DMS153 treated with DMSO at 0.1 percent for 48 hours (cell line): ENCODE measurements around the gene PLEKHF1.

Experiments
- DNase-seq: peaks from one replicate; lab custom pipeline; 2025; ENCODE audit not compliant: unreplicated experiment; lab: John Stamatoyannopoulos, UW

The PLEKHF1 gene

DNA sequence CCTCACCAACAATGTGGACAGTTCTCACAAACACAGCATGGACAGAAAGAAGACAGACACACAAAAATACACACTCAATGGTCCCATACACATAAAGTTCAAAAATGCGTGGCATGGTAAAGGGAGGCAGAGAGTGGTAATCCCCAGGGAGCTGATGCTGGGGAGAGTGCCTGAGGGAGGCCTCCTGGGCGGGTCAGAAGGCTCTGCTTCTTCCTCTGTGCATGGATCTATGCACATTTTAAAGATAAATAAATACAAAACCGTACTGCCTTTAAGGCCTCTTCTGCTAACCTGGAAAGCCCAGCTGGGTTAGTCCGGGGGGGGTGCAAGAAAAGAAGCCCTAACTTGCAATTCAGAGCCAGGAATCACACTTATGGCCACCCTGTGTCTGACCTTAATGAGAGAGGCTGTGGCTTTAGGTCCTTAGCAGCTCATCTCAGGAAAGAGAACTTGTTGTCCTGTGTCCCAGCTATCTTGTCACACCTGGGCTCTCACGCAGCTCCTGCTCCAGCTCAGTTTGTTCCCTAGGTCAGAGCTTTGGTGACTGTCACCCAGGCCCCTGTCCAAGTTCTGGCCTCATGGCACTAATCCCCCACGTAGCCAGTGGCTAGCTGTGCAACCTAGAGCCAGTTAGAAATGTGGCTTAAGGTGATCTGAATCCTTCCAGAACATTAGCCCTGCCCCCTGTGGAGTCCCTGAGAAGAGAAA is 30.7 kb upstream of the PLEKHF1 start:
- DNase-seq = no peak

DNA sequence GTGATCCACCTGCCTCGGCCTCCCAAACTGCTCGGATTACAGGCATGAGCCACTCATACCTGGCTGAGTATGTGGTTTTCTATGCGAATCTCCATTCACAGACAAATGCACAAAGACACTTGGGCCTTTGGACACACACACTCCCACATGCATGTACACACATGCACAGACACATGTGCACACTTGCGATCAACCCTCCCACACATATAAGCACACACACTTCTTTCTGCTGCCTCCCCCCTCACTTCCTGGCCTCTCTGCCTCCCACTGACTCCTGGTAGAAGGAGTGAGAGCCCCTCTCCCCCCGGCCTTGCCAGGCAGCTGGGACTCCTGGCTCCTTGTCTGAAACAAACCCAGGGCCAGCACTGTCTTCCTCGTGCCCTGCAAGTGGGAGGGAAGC is 29.3 kb upstream of the PLEKHF1 start:
- no peak for DNase-seq

DNA sequence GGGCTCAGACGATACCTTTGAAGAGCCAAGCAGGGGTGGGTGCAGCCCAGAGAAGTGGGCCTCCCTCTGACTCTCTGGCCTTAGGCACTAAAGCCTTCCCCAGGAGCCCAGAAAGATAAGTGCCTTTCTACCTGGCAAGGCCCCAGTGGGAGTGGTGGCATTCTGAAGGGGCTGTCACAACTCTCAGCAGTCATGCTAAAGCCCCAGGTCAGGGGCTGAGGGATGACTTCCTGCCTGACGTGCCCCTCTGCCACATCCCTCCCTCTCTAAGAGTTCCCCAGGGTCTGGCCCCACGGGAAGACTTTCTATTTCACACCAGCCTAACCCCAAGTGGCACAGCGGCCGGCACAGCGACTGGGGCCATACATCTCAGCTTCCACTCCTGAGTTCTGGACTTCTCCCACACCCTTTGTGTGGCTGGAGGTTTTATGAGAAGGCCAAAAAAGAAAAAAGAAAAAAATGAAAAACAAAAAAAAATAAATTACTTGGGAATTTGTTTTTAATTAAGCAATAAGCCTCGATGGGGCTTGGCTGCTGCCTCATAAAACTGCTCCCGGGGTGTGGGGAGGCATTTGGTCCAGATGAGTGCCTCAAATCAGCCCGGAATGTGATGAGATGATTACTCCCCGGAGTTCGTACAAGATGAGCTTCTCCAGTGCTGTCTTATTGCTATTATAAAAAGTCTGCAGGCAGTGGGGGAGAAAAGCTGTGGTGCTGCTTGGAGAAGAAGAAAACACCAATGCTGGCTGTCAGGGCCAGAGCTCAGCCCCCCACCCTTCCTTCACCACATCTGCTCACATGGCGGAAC is 28.5 kb upstream of the PLEKHF1 start:
- DNase-seq = no peak

DNA sequence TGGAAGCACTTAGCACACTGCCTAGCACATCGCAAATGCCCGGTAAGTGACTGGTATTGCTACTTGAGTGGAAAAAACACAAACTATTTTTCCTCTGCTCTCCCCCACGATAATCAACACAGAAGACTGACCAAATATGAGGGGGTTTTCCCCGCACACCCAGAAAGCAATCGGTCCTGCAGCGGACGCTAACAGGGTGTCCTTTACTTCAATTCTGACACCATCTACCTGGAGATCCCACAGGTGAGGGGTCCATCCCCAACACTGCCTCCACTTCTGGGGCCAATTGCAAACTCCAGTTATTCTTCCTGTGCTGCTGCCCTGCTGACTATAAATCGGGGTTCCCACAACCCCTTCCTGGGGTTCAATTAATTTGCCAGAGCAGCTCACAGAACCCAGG is 26.2 kb upstream of the PLEKHF1 start:
- no peak for DNase-seq

DNA sequence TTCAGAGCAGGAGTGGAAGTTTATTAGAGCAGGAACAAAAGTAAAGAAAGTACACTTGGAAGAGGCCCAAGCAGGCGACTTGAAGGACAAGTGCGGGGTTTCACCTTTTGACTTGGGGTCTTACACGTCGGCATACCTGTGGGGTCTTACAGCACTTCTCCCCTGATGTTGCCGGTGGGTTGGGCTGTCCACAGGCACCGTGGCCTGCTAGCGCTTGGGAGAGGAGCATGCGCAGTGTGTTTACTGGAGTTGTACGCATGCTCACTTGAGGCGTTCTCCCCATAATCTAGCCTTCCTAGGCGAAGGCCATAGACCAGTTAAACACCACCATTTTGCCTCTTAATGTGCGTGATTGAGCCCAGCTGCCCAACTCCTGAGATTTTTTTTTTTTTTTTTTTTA is 25.0 kb upstream of the PLEKHF1 start:
- DNase-seq = no peak

DNA sequence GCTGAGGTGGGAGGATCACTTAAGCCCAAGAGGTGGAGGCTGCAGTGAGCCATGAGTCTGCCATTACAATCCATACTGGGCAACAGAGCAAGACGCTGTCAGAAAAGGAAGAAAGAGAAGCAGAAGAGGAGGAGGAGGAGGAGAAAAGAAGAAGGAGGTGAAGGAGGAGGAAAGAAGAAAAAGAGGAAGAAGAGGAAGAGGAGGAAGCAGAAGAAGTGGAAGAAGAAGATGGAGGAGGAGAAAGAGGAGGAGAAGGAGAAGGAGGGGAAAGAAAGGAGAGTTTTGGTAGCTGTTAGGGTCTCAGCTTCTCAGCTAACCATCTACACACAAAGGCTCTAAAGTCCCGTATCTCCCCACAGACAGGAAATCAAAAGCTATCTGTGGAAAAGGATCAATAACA is 23.7 kb upstream of the PLEKHF1 start:
- DNase-seq = no peak

DNA sequence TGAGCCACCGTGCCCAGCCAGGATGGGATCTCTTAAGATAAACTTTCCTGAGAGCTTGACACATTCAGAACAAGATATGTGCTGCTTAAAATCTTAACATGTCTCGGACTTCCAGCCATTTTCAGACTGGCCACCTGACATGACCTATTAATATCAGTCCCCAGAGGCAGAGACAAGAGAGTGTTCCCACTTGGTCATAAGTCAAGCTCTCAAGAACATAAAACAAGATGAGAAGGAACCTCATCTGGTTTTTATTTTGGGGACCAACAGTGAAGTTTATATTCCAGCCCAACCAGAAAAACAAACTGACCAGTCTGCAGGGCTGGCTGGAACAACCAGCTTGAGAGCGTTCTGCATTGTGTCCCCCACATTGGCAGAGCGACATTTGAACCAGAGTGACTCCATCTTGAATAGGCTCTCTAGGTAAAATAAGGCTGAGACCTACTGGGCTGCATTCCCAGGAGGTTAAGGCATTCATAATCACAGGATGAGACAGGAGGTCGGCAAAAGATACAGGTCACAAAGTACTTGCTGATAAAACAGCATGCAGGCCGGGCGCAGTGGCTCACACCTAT is 21.8 kb upstream of the PLEKHF1 start:
- no peak for DNase-seq

DNA sequence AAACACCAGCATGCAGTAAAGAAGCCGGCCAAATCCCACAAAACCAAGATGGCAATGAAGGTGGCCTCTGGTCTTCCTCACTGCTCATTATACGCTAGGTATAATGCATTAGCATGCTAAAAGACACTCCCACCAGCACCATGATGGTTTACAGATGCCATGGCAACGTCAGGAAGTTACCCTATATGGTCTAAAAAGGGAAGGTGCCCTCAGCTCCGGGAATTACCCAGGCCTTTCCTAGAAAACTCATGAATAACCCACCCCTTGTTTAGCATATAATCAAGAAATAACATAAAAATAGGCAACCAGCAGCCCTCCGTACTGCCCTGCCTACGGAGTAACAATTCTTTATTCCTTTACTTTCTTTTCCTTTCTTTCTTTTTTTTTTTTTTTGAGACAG is 21.1 kb upstream of the PLEKHF1 start:
- DNase-seq = no peak

DNA sequence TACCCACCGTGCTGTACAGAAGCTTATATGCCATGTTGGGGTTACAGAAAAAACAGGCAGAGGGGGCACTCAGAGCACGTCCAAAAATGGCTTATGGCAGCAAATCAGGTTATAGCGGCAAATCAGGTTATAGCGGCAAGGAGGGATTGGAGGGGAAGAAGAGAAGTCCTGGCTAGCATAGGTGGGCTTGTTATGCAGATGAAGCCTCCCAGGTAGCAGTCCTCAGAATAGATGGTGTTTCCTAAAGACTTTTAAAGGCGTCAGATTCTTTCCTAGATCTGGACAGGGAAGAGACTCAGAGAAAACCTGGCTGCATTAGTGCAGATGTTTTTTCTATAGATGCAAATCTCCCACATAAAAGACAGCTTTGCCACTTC is 19.8 kb upstream of the PLEKHF1 start:
- no peak for DNase-seq

DNA sequence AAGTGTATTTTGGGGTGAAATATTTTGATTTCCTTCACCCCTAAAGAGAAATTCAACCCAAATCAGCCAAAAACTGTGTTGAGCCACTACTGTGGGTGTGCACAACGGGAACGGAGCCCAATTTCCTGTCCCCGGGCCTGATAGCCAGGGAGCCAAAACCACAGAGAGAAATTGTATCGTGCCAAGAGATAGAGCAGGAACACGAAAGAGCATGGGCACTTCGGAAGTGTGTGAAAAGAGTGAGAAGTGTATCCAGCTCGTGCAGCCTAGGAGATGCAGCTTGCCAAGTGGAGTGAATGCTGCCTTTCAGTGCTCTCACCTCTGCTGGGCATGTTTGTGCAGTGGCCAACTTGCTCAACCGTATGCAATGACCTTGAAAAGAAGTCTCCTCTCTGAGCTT is 19.4 kb upstream of the PLEKHF1 start:
- no peak for DNase-seq

DNA sequence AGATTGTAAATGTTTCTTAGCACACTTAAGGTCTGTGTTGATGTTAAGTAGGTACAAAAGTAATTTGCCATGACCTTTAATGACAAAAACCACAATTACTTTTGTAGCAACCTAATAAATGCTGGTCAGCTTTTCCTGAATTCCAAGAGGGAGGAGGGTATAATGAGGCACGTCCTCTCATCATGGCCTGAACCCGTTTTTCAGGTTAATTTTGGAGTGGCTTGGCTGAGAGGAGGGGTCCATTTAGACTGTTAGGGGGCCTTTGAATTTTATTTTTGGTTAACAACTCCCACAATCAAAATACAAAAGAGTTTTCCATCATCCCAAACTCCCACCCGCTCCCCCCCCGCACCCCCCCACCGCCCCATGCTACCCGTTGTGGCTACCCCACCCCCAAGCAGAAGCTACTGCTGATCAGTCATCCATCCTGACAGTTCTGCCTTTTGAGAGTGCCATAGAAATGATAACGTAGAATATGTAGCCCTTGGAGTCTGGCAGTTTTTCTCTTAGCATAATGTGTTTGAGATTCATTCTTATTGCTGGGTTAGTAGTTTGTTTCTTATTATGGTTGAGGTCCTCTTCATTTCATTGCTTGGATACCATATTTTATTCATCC is 14.4 kb upstream of the PLEKHF1 start:
- no peak for DNase-seq

DNA sequence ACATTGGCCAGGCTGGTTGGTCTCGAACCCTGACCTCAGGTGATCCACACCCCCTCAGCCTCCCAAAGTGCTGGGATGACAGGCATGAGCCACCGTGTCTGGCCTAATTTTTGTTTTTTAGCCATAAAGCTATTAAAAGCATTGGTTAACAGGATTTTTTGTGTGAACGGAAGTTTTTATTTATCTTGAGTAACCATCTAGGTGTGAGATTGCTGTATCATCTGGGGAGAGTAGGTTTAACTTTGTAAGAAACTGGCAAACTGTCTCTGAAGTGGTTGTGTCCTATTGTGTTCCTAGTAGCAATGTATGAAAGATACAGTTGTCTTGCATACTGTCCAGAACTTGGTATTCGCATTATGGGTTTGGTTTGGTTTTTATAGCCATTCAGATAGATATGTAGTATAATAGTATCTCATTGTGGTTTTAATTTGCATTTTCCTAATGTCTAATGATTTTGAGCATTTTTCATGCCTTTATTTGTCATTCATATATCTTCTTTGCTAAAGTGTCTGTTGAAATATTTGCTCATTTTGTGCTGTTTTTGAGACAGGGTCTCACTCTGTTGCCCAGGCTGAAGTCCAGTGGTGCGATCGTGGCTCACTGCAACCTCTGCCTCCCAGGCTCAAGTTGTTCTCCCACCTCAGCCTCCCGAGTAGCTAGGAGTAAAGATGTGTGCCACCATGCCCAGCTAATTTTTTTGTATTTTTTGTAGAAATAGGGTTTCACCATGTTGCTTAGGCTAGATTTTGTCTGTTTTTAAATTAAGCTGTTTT is 13.5 kb upstream of the PLEKHF1 start:
- DNase-seq = no peak

DNA sequence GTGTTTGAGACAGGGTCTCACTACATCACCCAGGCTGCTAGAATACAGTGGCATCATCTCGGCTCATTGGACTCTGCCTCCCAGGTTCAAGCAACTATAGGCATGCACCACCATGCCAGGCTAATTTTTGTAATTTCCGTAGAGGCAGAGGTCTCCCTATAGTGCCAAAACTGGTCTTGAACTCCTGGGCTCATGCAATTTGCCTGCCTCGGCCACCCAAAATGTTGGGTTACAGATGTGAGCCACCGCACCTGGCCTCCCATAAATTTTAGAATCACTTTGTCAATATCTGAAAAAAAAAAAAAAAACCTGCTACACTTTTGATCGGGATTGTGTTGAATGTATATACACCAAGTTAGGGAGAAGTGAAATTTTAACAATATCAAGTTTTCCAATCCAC is 11.9 kb upstream of the PLEKHF1 start:
- no peak for DNase-seq

DNA sequence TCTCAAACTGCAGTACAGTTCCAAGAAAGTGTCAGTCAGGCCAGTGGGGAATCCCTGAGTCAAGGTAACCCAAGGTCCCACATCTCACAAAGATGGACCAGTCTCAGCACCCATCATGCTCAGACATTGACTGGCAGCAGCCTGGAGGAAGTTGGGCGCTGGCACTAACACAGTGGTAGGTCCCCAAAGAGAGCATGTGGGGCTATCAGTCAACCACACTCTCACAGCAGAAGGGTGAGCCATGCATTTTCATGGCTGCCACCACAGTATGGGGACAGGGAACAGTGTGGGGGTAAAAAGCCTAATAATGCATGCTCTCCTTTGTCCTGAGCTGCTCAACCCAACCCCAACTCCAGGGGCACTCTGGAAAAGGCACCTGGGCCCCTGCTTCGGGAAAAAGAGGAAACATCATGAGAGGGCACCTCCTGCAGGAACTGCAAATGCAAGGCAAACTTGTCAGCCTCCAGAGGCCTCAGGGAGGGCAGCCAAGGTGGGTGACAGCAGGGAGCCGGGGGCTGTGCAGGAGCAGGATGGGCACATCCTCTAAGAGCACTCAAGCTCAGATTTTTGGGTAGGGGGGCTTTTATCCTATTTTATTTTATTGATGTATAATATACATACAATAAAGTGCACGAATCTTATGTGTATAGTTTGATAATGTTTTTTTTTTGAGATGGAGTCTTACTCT is 9.5 kb upstream of the PLEKHF1 start:
- DNase-seq = no peak

DNA sequence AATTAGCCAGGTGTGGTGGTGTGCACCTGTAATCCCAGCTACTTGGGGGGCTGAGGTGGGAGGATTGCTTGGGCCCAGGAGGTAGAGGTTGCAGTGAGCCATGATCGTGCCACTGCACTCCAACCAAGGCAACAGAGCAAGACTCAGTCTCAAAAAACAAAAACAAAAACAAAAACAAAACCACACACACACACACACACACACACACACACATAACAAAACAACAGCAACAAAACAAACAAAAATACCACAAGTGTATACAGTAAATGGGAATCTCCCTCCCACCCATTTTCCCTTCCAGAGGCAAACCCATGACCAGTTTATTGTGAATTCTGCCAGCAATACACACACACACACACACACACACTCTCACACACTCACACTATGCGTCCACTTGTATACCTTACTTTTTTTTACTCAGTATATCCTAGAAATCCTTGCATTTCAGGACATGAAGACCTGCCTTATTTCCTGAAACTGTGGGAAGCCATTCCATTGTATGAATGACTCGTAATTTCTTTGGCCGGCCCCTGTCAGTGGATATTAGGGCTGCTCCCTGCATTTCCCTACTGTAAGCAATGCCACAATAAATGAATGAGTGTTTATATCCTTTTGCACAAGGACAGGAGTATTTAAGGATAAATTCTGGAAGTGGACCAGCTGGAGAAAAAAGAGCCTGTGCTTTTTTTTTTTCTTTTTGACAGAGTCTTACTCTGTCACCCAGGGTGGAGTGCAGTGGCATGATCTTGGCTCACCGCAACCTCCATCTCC is 6.9 kb upstream of the PLEKHF1 start:
- no peak for DNase-seq

DNA sequence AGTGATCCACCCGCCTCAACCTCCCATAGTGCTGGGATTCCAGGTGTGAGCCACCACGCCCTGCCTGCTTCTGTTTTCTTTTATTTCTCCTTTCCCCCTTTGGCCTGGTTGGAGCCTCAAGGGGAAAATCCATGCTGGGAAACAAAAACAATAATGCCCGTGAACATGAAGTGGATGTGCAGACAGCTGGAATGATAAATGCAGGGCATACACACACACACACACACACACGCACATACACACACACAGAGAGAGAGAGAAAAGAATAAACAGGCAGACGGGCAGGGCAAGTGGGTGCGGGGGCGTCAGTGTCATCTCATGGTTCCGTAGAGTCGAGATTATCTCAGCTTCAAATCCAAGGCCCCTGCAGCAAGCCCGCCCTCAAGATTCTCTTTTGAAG is 4.4 kb upstream of the PLEKHF1 start:
- DNase-seq = no peak

DNA sequence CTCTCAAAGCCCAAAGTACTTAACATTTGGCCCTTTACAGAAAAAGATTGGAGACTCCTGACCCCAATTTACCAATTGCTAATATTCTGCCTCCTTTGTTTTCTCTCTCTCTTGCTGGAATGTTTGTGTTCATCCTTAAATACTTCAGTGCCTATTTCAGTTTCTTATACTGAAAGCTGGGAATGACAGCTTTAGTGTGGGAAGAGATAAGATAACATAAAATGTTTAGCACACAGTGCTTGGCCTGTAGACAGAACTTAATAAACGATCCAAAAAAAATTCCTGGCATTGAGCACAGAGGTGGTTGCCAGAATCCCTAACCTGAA is 3.0 kb upstream of the PLEKHF1 start:
- no peak for DNase-seq

DNA sequence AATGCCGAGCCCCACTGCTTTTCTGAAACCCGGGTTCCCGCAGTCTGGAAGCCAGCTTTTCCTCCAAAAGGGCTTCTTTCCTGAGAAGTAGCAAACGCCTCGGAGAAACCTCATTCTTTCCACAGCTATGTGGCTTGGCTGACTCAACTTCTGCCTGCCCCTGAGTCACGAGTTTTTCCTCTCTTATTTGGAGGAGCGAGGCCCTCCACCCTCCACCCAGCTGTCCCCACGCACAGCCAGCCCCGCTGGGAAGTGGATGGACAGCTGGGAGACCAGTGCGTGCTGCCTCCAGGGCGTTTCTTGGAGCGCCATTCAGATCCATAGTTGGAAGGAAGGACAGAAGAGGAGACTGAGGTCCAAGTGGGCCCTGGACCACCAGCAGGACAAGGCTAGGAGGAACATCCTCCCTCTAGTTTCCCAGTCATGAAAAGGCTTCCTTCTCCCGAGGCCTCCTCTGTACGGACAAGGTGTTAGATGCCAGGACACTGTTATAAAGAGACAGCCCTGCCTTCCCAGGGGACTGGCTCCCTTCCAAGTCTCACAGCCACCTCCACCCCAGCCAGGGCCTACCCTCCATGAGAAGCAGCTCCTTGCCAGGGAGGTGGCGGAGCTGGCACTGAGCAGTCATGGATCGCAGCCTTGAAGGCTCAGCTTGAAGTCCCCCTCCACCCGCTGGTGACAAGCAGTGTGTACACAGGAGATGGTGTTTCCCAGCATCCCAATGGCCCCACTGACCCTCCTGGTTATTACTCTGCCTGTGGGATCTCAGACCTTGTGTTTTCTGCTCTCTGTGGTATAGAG is 2.5 kb upstream of the PLEKHF1 start:
- no peak for DNase-seq
